GM12801 (cell line): ENCODE results near the gene RNU5B-1.

ENCODE experiments used
- TF ChIP-seq, protein P1 (sequence below): IDR thresholded peaks from one replicate; pipeline ENCODE4 v1.5.1; 2011; ENCODE audit warnings: control low read depth; ENCODE audit not compliant: insufficient read length; ENCODE audit errors: extremely low read depth

Gene RNU5B-1

DNA sequence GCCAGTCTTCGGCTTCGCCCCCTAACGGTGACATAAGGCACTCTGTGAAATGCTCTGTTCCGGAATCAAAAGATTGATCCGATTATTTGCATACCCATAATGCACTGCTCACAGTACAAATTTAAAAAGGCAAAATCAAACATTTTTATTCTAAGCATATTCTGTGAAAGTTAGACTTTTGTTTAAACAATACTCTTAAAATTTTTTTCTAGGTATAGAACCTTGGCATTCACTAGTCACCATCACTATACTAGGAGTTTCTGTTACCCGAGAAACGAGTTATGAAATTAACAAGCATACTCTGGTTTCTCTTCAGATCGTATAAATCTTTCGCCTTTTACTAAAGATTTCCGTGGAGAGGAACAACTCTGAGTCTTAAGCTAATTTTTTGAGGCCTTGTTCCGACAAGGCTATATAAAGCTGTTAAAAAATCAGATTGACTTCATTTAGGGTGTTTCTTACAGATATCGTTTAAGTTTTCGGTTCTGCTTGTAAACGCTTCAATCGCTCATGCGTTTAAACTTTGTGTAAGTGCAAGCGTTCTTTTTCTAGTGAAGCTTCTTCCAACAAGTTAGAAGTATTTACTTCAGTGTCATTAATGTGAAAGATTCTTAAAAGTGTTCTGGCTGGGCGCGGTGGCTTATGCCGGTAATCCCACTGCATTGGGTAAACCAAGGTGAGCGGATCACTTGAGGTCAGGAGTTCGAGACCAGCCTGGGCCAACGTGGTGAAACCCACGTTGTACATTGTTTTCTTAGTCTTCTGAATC, at the start of gene RNU5B-1:
Gene RNU5B-1 (plus strand): TSS at position 297 of the 769 bp plus-strand sequence.
- TF ChIP-seq, protein P1, sequence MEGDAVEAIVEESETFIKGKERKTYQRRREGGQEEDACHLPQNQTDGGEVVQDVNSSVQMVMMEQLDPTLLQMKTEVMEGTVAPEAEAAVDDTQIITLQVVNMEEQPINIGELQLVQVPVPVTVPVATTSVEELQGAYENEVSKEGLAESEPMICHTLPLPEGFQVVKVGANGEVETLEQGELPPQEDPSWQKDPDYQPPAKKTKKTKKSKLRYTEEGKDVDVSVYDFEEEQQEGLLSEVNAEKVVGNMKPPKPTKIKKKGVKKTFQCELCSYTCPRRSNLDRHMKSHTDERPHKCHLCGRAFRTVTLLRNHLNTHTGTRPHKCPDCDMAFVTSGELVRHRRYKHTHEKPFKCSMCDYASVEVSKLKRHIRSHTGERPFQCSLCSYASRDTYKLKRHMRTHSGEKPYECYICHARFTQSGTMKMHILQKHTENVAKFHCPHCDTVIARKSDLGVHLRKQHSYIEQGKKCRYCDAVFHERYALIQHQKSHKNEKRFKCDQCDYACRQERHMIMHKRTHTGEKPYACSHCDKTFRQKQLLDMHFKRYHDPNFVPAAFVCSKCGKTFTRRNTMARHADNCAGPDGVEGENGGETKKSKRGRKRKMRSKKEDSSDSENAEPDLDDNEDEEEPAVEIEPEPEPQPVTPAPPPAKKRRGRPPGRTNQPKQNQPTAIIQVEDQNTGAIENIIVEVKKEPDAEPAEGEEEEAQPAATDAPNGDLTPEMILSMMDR, result peak; percentile 77

DNA sequence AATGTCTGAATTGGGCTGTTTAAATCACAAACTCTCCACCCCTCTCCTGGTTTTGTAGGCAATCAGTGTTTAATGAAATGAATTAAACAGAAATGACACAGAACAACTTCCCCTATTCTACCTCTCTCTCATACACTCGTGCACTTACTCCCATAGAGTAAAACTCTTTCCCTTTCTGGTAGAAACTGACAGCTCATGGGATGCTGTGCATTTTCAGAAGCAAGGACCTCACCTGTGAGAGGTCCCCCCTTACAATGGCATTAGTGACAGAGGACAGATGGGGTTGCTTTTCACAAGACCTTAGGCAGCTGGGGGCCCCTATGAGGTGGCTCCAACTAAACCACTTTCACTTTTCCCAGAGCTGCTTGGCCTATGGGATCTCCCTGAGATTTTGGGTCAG, 49.7 kb upstream of the RNU5B-1 start:
- TF ChIP-seq, protein P1, result no peak

DNA sequence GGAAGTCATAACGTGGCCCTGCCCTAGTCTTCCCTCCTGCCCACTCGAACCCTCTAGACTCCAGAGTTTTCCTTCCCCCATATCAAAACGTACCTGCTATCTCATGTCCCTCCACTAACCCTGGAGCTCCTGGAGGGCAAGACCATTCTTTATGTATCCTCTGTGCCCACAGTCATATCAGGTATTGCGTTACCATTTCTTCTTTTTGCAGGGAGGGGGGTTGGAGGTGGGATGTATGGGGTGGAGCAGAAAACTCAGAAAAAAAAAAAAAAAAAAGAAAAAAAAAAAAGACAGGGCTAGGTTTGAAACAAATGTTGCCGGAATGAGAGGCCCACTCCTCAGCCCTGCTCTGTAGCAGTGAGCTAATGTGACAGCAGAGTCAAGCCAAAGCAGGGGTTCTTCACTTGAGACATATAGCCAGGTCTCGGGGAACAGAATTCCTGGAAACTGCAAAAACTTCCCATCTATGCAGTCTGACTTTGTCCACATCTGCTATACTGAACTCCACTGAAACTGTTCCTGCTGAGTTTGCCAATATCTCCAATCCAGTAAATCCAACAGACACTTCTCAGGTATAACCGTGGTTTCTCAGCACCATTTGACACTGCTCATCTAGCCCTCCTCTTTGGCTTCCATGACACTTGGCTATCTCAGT, 48.9 kb upstream of the RNU5B-1 start:
- TF ChIP-seq, protein P1, result no peak

DNA sequence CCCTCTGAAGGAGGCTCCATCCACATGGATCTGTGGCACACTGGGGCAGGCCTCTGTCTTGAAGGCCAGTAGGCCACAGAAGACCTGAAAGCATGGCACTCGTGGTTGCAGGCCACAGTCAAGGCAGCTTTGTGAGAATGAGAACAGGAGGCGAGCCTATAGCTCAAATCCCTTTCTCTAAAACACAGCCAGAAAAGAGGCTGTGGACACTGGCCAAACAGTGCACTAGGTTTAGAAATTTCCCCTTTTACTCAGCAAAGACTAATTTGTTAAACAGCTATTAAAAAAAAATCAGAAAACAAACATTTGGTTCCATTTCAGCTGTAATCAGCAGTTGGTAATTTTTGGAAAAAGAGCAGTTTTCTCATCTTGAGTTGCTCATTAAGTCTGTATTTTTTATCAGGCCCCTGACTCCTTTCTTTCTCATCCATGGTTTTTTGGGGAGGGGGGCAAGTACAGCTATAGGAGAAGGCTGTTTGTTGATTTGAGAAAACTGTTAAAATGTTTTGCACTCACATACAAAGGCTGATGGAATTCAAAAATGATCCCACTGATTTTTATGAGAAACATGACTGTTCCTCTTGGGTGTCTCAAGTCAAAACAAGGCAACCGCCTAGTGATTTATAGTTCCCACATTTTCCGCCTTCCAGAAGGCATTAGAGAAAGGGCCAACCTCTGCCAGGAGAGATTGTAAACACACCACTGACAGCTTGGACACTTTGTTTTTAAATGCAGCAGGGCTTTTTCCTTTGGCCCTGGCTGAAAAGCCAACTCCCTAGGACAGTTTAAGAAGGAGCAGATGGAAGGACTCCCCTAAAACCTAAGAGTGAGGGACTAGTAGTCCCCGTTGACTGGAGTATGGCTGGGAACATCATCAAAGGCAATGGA, 45.9 kb upstream of the RNU5B-1 start:
- TF ChIP-seq, protein P1, result no peak

DNA sequence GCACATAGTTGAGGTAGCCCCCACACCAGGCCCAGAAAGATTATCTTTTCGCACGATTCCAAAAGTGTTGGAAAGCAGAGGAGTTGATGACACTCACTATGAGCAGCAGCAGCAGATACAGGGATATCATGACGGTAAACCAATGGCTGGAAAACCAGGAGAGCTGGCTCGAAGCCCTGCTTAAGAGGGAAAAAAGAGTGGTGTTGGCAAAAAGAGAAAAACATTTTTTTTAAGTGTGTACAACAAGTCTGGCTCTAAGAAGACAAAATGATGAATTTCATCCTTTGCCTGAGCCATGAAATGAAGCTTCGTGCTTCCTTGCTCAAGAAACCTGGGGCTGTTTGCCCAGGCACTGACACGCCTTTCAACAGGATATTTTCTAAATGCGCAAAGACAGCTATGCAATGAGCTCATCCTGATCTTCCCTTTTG, 45.1 kb upstream of the RNU5B-1 start:
- TF ChIP-seq, protein P1, result no peak

DNA sequence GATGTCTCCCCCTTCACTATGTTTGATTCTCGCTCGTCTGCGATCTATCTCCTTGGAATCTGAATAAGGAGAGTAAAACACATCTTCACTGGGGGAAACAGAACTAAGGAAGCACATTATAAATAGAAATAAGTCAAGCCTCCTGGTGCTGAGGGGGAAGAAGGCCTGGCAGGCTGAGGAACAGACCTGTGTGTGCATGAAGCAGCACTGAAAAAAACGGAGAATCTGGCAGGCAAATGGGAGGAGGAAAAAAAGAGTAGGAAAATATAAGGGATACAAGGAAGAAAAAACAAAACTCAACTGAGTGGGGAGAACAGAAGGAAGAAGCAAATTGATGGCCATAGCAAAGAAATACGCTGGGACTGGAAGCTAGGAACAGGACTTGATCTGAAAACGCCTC, 43.5 kb upstream of the RNU5B-1 start:
- TF ChIP-seq, protein P1, result no peak

DNA sequence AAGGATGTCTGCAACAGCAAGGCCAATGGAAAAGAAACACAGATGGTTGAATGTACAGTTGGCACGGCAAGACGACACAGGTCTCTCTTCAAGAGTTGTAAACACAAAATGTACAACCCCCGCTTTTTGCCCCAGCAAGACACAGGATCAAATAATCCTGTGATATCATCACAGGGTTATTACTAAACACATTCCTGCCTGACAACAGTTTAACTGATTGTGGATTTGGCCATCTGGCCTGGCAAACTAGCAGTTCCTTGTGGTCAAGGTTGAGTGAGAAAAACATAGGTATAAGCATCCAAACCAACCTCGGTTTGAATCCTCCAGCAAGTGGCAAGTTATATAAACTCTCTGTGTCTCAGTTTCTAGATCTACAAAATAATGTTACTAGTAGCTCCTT, 41.2 kb upstream of the RNU5B-1 start:
- TF ChIP-seq, protein P1, result no peak
